ENCODE results near the gene TOP3B.

- no peak for TF ChIP-seq POLR2A (IDR thresholded peaks at IDR 0.05; ENCODE audit: low read depth, low read length)
- TF ChIP-seq POLR2AphosphoS5 (IDR thresholded peaks at IDR 0.05; ENCODE audit: low read depth, low read length) = no peak
- no peak for TF ChIP-seq TAF1 (IDR thresholded peaks at IDR 0.05; ENCODE audit: low read depth, low read length)
Observed at GRCh38 chr22:22022255-22022840, 39.8 kb upstream of the TOP3B start.
